HG03354 (cell line): ENCODE results near the gene BPIFB6.

Source experiments
- ATAC-seq: cut with Tn5 transposase; IDR thresholded peaks from one replicate; pipeline ENCODE4 v1.9.1; 2021; ENCODE audit warnings: mild to moderate bottlenecking; ENCODE audit not compliant: unreplicated experiment, poor library complexity, severe bottlenecking

The BPIFB6 gene

DNA sequence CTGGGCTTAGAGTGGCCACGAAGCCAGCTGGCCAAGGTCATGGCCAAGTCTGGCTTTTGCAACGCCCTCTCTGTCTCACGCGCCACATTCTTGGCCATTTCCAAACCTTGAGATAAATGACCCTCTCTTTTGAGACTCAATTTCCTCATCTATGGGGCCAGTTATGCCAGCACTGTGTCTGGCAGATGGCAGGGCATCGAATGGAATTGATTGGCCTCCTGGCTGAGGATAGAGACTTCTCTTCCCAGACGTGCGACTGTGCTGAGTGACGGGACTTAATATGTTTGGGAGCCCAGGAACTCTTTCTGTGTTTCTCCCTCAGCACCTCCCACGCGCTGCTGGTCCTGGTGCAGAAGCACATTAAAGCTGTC, 16.3 kb upstream of the BPIFB6 start:
- no peak for ATAC-seq

DNA sequence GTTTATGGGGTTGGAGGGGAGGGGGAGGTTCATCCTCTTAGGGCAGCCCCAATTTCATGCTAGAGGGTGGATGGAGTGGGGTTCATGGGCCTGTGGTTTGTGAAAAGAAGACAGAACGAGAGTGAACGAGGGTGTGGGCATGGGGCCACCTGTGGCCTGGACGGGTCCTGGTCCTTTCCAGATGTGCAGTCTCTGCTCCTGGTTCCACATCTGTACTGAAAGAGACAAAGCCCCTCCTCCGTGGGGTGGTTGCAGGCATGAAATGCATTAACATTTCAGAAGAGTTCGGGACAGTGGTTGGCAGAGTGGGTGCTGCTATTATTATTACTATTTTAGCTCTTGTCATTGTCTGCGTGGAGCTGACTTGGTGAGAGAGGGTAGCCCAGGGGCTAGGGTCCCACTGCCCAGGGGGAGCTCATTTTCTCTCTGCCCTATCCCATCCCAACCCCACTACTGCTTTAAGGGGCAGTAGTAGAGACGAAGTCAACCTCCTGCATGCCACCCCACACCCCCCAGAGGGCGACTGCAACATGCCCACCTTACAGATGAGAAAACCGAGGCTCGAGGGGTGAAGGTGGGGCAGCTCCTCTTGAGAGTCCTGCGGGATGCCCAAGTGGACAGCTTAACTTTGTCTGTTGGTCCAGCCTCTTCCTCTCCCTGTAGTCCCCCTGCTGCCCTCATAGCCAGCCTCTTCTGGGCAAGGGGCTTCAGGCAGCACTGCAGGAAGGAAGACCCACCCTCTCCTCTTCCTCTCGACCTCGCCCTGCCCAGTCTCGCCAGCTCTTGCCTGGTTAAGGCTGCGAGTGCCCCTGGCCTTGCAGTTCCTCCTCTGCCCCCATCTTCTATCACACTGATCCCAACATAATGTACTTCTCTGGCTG, 15.5 kb upstream of the BPIFB6 start:
- ATAC-seq: no peak

DNA sequence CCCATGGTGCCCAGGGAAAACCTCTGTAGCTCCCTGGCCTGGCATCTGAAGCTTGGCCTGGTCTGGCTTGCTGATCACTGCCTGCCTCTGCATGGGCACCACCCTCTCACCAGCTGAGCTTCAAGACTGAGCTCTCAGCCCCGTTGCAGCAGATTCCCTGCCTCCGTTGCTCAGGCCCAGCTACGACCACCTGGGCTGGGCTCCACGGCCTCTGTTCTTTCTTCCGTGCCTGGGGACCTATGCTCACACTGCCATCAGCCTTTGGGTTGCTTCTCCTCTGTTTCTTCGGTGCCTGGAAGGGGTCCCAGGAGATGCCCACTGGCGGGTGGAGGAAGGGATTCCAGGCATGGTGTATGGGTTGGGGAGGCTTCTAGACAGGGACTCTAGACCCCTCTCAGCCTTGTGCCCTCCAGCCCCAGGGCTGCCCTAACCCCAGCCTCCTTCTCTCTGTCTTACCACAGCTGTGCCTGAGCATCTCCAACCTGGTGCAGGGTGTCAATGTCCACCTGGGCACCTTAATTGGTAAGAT, 14.8 kb upstream of the BPIFB6 start:
- ATAC-seq: no peak

DNA sequence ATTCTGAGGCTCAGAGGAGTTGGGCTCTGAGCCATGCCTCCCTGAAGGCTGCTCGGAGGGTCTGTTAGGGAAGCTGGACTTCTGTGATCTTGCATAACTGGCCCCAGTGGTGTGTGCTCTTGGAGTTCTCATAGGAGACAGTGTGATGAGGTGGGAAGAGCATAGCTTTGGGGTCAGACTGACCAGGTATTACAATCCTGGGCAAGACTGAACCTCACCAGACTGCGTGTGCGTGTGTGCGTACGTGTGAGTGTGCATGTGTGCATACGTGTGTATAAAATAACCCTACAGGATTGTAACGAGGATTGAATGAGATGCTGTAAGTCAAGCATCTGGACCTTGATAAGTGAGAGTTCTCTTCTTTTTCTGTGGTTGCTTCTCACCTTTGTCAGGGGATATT, 13.9 kb upstream of the BPIFB6 start:
- no peak for ATAC-seq

DNA sequence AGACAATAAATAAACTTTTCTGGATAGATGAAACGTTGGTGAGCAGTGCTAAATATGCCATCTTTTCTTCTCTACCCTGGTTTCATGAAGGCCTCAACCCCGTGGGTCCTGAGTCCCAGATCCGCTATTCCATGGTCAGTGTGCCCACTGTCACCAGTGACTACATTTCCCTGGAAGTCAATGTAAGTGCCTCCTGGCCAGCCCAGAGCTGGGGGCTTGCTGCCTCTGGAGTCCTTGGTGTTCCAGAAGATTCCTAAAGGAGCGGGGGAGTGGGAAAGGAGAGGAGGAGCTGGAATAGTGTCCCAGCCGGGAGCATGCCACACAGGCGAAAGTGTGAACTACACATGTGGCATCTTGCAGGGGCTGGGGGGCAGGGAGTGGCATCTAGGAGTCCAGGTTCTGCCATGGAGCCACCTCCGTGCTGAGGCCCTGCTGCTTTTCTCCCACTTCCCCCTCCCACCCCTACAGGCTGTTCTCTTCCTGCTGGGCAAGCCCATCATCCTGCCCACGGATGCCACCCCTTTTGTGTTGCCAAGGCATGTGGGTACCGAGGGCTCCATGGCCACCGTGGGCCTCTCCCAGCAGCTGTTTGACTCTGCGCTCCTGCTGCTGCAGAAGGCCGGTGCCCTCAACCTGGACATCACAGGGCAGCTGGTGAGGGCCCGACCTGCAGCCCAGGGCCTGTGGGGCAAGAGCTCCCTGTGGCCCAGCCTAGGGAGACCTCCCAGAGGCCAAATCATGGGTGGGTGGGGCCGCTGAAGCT, 13.1 kb upstream of the BPIFB6 start:
- no peak for ATAC-seq

DNA sequence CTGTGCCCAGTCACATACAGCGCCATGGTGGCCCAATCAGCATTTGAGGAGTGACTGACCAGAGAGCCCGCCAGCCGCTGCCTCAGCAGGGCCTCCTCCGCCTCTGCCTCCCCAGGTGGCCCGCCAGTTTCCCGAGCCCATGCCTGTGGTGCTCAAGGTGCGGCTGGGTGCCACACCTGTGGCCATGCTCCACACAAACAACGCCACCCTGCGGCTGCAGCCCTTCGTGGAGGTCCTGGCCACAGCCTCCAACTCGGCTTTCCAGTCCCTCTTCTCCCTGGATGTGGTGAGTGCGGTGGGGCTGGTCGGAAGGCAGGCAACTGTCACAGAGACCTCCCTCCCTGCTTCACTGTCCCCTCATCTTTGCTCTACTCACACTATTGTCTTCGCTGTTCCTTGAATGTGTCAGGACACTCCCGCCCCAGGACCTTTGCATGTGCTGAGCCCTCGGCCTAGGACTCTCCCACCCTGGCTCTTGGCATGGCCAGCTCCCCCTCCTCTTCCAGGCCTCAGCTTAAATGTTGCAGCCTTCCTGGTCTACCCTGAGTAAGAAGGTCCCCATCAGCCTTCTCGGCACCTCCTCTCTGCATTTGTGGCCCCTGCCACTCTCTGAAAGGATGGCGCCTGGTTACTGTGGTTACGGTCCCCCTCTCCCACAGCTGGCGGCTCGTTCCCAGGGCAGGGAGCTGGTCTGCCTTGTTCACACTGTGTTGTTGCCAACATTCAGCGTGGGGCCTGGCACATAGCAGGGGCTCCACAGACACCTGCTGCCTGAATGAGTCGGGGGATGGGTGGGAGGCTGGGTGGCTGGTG, 11.8 kb upstream of the BPIFB6 start:
- no peak for ATAC-seq

DNA sequence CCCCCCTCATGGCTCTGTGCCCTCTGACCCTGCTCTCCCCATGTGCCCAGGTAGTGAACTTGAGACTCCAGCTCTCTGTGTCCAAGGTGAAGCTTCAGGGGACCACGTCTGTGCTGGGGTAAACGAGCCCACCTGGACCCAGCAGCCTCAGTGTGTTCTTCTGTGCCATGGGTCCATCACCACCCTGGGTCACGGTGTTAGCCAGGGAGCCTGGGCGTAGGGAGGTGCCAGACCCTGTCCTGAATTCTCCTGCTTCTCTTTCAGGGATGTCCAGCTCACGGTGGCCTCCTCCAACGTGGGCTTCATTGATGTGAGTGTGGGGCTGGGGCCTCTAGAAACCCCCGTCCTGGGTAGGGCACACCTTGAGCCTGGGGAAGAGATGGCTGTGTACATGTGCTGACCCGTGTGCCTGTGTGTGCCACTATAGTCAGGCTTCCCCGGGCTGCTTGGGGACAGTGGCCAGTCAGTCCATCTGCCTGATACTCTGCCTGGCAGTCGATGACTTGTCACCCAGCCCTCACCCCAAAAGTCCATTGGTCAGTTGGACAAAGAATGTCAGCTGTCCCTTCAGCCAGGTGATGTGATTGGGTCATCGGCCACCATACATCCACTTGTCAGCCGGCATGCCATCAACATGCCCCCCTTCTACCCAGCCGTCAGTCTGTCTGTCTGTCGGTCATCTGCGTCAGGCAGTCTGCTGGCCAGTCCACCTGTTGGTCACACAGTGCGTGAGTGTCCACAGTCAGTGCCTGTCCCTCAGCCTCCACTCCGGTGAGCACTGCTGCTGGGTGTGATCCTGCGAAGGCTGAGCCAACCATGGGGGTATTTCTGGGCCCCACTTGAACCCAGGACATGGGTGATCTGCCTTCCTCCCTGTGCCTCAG, 10.9 kb upstream of the BPIFB6 start:
- no peak for ATAC-seq

DNA sequence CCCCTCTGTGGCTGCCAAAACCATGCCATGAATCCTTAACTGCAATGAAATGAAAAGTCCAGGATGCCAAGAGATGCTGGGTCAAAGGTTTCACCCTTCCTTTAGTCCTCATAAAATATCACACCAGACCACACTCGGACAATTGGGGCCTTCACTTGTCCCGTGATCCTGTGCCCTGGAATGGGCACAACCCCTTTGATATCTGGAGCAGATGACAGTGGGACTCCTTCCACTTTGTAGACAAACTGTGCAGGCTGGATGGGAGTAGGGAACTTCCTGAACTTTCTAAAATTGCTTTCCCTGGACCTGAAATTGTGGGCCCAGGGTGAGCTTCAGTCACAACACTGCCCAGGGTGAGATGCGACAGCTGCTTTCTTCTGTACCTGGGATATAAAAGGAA, 9.6 kb upstream of the BPIFB6 start:
- ATAC-seq: no peak

DNA sequence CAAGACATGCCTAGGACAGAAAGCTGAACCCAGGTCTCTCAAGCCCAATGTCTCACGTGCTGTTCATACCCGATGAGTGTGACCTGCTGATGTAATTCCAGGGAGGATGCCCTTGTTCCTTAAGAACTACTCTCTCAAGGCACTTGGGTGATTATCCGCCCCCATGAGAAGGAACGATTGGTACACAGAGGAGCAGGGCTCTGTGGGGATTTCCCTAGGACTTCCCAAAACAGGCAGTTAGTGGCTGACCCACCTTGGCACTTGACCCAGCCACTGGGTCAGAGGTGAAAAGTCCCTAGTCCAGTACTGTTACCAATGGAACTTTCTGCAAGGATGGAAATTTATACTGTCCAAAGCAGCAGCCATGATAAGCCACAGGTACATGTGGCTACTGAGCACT, 9.2 kb upstream of the BPIFB6 start:
- no peak for ATAC-seq

DNA sequence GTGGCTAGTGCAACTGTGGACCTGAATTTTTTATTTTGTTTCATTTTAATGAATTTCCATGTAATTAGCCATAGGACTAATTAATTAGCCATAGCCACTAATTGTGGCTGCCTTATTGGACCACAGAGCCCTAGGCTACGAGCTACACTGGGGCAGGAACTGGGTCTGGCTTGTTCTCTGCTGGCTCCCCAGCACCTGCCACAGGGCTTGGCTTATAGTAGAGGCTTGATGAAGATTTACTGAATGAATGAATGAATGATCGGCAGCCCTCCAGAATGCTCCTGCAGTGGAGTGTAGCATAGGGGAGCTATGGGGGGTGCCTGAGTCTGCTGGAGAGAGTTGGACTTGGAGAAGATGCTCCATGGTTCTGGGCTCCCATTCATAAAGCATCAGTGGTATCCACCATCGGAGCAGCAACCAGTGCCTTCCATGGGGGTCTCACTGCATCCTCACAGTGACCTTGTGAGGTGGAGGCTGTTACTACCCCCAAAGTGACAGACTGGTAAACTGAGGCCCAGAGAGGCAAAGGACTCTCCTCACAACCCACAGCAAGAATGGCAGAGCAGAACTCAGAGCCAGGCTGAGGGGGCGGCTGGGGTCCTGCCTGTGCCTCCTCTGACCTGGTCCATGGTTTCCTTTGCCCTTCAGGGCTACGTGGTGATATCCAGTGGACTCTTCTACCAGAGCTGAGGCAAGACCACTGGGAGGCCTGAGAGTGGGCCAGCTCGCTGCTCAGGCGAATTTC, 8.6 kb upstream of the BPIFB6 start:
- ATAC-seq: no peak

DNA sequence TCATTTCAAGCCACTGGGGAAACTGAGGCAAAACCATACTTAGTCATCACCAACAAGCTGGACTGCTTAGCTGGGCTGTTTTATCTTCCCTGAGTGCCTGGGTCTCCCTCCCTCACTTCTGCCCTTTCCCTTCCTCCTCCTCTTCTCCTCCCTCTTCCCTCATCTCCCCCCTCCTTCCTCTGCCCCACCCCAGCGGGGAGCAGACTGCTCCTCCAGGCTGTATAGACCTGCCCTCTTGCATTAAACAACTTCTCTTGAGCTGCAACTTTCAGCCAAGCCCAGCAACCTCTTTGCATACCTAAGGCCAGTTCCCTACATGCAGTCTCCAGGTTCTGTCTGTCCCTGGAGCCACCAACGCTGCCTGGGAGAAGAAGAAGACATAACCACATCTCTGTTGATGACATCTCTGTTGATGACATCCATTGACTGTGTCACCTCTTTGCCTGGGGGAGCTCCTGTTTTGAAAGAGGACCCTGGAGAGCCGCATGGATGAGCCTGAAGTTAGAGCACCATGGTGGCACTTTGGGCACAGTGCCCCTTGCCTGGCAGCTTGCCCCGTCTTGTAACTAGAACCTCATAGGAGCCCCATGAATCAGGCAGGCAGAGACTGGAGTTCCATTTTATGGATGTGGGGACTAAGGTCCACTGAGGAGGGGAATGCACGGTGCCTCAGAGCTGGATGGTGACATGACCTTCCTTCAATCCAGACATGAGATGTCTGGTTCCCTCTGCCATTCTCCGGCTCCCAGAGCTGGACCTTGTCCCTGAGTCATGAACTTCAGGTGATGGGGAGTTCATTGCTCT, 7.8 kb upstream of the BPIFB6 start:
- ATAC-seq: no peak

DNA sequence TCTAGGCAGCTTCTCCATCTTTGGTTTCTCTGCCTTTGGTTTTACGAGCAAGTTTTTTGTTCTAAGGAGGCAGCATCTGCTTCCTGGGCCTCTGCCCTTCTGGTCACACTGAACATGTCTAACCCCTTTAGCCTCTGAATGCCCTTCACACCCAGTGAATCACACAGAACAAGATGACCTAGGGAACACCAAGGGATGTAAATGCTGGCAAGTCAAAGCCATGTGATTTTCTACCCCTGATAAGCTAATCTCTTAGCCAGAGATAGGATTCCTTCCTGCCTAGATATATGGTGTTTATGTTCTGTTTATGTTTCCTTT, 7.2 kb upstream of the BPIFB6 start:
- no peak for ATAC-seq

DNA sequence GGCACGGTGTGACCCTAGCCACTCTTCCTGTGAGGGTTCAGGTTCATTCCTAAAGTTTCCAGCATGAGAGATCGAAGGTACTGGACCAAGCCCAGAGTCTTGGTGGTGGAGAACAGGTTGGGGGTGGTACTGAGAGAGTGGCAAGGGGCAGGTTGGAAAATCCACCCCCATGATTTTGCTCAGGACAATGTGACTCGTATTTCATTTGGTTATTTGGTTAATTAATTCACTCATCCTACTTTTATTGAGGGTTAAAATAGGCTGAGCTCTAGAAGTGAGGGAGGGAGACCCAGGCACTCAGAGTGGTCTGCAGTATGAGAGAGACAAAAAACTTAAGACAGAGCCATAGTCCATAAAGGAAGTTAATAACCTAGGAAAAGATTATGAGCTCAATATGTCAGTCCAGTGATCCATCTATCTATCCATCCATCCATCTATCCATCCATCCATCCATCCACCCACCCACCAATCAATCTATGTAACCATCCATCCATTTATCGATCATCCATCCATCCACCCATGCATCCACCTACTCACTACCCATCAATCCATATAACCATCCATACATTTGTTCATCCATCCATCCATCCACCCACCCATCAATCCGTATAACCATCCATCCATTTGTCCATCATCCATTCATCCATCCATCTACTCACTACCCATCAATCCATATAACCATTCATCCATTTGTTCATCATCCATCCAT, 6.7 kb upstream of the BPIFB6 start:
- ATAC-seq: no peak

DNA sequence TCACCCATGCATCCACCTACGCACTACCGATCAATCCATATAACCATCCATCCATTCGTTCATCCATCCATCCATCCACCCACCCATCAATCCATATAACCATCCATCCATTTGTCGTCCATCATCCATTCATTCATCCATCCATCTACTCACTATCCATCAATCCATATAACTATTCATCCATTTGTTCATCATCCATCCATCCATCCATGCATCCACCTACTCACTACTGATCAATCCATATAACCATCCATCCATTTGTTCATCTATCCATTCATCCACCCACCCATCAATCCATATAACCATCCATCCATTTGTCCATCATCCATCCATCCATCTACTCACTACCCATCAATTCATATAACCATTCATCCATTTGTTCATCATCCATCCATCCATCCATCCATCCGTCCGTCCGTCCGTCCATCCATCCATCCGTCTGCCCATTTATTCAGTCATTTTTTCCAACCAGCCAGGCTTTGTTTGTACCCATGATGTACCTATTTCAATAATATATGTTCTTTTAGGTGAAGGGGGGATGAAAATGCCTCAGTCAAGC, 6.1 kb upstream of the BPIFB6 start:
- no peak for ATAC-seq

DNA sequence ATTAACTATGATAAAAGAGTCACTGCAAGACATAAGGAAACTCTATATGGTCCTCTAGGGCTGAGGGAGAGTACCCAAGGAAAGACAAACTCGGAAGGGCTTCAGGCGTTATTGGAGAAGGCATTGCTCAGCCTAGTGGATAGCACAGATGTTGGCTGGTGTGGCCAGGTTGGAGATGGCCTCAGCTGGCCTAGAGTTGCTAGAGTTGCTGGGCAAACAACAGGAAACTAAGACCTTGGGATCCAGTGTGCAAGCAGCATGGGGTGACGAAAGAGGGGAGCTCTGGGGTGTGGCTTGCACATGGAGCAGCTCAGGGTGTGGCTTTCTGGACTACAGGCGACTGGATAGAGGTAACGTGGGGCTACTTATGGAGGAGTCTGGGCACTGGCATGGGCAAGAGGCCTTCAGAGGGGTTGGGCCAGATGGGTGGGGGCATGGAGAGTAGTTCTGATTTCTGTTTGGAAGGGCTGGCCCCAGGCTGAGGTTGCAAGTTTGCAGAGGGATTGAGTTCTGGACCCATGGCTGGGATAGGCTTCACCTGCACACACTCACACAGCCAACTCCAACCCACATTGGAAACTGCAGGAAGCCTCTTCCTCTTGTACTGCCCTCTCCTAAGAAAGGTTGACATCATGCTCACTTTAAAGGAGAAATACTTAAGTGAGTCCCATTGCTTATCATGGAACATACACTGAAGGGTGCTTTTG, 5.2 kb upstream of the BPIFB6 start:
- ATAC-seq: no peak
